Hepatic stellate cell (primary cell): Measurements from ENCODE around the gene TMEM39B.
"Not testable (repeated sequence)": the region's sequence is repeated elsewhere in the genome, so short reads cannot be mapped to it uniquely, and the experiment has no call there.

Source experiments
- DNase-seq: peaks from one replicate; pipeline ENCODE4 v3.0.0; 2011; ENCODE audit warnings: low spot score

TMEM39B gene

DNA sequence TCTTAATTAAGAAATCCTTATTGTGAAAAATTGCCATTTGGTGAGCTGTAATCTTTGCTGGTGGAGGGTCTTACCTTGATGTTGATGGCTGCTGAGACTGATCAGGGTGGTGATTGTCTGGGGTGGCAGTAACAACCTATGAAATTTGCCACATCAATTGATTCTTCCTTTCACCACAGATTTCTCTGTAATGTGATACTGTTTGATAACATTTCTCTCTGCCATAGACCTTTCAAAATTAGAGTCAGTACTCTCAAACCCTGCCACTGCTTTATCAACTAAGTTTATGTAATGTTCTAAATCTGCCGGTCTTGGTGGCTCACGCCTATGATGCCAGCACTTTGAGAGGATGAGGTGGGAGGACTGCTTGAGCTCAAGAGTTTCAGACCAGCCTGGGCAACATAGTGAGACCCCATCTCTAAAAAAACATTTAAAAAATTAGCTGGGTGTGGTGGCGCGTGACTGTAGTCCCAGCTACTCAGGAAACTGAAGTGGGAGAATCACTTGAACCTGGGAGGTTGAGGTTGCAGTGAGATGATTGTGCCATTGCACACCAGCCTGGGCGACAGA lies 40.2 kb downstream of the TMEM39B start:
- DNase-seq: no peak

DNA sequence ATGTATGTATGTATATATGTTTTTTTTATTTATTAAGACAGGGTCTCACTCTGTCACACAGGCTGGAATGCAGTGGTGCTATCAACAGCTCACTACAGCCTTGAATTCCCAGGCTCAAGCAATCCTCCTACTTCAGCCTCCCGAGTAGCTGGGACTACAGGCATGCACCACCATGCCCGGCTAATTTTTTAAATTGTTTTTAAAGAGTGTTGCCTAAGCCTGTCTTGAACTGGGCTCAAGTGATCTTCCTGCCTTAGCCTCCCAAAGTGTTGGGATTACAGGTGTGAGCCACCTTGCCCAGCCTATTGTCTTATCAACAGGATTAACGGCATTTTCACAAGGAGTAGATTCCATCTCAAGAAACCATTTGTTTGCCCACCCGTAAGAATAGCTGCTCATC lies 40.7 kb downstream of the TMEM39B start:
- not testable (repeated sequence) for DNase-seq

DNA sequence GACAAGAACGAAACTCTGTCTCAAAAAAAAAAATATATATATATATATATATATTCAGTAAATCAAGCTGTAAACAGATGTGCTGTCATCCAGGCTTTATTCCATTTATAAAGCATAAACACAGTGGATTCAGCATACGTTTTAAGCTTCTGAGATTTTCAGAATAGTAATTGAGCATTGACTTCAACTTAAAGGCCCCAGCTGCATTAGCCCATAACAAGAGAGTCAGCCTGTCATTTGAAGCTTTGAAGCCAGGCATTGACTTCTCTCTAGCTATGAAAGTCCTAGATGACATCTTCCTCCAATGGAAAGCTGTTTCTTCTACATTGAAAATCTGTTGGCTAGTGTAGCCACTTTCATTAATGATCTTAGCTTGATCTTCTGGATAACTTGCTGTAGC lies 41.7 kb downstream of the TMEM39B start:
- DNase-seq: no peak

DNA sequence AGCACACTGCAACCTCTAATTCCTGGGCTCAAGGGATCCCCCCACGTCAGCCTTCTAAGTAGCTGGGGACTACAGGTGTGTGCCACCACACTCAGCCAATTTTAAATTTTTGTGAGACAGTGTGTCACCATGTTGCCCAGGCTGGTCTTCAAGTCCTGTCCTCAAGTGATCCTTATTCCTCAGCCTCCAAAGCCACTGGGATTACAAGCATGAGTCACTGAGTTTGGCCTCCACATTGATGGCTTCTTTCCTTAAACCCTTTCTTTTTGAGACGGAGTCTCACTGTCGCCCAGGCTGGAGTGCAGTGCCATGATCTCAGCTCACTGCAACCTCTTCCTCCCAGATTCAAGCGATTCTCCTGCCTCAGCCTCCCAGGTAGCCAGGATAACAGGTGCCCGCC lies 42.8 kb downstream of the TMEM39B start:
- DNase-seq: no peak

DNA sequence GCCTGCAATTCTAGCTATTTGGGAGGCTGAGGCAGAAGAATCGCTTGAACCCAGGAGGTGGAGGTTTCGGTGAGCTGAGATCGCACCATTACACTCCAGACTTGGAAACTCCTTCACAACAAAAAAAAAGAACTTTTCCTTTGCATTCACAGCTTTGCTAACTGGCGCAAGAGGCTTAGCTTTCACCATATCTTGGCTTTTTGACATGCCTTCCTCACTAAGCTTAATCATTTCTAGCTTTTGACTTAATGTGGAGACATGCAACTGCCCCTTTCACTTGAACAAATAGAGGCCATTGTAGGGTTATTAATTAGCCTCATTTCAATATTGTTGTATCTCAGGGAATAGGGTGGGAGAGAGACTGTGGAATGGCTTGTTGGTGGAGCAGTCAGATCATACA lies 43.8 kb downstream of the TMEM39B start:
- no peak for DNase-seq

DNA sequence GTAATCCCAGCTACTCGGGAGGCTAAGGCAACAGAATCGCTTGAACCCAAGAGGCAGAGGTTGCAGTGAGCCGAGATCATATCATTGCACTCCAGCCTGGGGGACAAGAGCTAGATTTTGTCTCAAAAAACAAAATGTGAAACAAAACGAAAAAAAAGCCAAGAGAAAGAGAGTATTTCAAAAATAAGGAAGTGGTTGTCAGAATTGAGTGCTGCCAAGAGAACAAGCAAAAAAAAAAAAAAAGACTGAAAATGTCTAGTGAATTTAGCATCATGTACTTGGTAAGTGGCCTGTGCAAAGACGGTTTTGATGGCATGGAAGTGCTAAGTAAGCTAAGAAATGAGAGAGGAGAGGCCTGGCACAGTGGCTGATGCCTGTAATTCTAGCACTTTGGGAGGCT lies 49.4 kb downstream of the TMEM39B start:
- DNase-seq: no peak

DNA sequence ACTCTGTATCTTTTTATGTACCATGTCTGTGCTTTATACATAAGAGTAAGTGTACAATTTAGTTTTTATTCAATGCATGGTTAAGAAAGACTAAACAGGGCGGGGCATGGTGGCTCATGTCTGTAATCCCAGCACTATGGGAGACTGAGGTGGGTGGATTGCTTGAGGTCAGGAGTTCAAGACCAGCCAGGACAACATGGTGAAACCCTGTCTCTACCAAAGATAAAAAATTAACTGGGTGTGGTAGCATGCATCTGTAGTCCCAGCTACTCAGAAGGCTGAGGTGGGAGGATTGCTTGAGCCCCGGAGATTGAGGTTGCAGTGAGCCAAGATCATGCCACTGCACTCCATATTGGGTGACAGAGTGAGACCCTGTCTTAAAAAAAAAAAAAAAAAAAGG lies 50.6 kb downstream of the TMEM39B start:
- not testable (repeated sequence) for DNase-seq

DNA sequence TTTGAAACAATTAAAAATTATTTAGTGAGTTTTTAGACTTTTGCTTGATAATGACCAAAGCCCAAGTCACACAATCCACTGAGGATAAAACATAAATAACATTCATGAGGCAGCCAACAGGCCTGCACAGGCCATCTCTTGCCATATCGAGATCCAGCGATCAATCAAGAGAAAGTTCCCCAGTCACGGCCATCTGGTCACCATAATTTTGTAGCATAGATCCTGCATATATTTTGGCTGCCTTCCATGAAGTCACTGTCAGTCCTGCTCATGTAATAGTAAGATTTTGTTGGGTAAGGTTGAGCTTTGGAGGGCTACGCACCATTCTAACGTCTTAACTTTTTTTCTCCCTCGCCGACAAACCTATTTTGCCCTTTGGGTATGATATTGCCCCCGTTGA lies 52.6 kb downstream of the TMEM39B start:
- DNase-seq: no peak

DNA sequence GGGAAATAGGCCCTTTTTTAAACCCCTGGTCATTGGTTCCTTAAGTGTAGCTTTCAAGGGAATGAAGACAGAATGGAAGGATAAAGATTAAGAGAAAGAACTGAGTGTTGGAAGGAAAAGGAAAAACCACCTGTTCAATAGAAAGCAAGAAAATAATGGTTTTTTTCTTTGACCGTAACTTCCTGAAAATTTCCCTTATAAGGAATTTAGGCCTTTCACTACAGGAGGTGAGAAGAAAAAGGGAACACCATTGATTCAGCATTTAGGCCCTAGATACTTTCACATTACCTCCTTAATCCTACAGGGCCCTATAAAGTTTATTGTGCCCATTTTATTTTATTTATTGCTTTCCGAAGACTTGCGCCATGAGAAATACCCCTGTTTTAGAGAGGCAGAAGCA lies 54.0 kb downstream of the TMEM39B start:
- DNase-seq: no peak

DNA sequence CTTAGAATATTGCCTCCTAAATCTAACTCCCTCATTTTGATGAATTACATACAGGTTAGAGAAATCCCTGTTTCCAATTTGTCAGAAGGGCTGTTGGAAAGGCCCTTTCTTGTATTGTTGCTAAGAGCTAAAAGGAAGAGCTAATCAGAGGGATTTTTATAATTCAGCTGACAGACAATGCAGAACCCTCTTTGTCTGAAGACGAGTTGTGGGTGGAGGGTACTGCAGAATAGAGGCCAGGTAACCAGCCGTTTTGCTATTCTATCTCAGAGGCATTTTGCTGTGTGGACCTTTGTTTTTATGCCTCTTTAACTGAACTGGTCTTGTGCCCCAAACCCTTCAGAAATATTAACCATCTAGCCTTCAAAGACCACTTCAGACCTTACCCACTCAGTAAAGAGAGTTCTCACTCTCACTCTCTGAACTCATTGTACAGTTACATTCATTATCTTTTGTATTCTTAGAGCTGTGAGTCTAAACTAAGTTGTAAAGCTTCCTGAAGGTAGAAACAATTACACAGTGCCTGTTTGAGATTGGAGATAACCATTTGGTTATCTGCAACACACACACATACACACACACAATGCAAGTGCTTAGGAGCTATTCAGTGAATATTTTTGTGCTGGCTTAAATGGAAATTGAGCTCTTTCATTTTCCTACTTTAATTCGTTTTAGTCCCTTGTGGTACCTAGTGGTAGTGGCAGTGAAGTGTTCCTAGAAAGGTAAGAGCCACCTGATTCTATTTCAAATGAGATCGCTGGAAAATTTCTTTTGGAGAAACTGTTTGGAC lies 54.9 kb downstream of the TMEM39B start:
- DNase-seq: no peak

DNA sequence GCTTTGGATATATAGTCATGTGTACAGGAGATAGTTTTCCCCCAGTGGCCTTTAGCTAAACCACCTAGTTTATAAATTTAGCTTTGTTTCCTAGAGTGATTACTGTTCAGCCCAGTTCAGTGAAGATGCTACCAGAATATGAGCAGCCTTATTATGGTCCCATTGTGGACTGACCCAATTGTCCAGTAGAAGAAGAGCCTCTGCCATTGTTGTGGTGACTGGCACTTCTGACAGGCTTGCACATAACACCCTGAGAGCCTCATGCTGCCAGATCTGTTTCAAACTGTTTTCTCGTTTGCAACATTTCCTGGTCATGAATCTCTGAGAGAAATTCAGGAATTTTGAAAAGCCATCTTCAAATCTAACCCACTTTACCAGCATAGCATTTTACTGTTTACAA lies 55.7 kb downstream of the TMEM39B start:
- no peak for DNase-seq

DNA sequence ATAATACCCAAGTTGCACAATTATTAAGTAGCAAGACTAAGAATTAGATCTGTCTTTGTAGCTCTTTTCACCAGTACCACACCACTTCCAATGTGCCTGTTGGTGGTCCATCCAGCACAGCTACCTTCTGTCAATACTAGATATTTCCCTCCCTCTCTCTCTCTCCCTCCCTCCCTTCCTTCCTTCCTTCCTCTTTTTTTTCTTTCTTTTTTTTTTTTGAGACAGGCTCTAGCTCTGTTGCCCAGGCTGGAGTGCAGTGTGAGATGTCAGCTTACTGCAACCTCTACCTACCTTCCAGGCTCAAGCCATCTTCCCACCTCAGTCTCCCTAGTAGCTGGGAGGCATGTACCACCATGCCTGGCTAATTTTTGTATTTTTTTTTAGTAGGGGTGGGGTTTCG lies 56.2 kb downstream of the TMEM39B start:
- DNase-seq: no peak

DNA sequence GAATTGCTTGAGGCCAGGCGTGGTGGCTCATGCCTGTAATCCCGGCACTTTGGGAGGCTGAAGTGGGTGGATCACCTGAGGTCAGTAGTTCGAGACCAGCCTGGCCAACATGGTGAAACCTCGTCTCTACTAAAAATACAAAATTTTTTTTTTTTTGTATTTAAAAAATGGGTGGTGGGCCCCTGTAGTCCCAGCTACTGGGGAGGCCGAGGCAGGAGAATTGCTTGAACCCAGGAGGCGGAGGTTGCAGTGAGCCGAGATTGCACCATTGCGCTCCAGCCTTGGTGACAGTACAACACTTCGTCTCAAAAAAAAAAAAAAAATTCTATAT lies 61.2 kb downstream of the TMEM39B start:
- DNase-seq: not testable (repeated sequence)

DNA sequence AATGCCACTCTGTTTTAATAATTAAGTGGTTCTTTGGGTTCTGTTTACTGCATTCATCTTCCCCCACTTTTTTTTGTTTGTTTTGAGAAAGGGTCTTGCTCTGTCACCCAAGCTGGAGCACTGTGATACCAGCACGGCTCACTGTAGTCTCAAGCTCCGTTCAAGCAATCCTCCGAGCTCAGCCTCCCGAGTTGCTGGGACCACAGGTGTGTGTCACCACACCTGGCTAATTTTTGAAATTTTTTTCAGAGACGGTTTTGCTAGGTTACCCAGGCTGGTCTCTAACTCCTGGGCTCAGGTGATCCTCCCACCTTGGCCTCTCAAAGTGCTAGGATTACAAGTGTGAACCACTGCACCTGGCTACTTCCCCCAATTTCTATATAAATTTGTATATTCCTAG lies 64.4 kb downstream of the TMEM39B start:
- DNase-seq: no peak

DNA sequence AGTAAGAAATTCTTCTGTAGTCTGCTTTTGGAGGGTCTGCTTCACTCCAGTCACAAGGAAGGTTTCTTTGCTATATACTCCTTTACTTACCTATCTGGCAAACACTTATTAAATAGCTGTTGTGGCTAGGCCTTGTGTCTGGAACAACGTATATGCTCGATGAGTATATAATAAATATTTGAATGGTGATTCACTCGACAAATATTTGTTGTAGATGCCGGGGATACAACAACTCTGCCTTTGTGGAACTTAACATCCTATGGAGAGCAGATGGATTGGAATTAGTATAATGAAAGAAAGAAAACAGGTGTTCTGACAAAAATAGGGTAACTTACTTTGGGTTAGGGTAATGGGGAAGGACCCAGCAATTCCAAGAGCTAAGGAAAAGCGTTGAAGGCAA lies 66.2 kb downstream of the TMEM39B start:
- peak; percentile 21 for DNase-seq

DNA sequence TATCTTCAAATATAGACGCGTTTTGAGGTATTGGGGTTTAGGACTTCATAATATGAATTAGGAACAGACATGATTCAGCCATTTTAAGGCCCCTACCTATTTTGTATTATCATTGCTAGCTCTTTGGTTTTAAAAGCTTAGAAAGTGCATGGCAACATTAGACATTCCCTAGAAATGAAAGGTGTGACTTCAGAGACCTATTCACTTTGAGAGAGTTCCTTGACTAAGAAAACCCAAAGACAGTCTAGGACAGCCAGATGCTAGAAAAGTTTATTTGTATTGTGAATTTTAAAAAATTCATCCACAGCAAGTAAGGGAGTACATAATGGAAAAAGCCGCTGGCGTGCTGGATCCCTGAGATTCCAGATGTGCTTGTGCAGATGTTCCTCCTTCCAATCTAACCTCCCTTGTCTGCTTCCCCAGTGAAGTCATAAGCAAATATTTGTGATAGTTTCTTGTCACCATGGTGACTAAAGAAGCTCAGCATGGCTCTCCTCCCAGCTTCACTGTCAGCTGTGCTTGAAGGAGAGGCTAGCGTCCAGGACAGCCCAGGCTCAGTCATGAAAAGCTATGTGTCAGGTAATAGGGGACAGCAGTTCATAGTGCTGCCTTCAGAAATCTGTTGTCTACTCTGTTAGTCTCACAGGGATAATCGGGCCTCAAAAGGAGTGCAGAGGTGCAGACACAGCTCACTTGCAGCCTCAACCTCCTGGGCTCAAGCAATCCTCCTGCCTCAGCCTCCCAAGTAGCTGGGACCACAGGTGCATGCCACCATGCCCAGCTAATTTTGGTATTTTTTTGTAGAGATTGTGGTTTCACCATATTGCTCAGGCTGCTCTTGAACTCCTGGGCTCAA lies 69.9 kb downstream of the TMEM39B start:
- peak; percentile 80 for DNase-seq

DNA sequence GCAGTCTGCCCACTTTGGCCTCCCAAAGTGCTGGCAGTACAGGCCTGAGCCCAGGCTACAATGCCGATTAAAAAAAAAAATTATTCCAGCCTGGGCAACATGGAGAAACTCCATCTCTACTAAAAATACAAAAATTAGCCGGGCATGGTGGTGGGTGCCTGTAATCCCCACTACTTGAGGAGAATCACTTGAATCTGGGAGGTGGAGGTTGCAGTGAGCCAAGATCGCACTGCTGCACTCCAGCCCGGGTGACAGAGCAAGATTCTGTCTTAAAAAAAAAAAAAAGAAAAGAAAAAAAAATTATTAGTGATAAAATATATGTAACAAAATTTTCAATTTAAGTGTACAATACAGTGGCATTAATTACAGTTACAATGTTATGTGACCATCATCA lies 70.6 kb downstream of the TMEM39B start:
- DNase-seq: not testable (repeated sequence)

DNA sequence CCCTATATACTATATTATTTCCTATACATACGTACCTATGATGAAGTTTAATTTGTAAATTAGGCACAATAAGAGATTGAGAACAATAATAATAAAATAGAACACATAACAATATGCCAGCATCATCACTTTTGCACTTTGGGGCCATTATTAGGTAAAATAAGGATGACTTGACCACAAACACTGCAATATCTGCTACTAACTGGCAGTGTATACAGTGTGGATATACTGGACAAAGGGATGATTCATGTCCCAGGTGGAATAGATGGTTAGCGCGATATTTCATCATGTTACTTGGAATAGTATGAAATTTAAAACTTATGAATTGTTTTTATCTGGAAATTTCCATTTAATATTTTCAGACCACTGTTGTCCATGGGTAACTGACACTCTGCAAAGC lies 71.3 kb downstream of the TMEM39B start:
- DNase-seq: no peak

DNA sequence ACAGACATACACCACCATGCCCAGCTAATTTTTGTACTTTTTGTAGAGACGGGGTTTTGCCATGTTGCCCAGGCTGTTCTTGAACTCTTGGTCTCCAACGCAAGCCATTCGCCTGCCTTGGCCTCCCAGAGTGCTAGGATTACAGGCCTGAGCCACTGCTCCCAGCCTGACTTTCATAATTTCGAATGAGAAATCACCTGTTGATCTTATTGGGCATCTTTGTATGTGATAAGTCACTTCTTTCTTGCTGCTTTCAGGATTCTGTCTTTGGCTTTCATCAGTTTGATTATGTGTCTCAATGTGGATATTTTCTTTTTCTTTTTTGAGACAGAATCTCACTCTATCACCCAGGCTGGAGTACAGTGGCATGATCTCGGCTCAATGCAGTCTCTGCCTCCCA lies 75.1 kb downstream of the TMEM39B start:
- not testable (repeated sequence) for DNase-seq

DNA sequence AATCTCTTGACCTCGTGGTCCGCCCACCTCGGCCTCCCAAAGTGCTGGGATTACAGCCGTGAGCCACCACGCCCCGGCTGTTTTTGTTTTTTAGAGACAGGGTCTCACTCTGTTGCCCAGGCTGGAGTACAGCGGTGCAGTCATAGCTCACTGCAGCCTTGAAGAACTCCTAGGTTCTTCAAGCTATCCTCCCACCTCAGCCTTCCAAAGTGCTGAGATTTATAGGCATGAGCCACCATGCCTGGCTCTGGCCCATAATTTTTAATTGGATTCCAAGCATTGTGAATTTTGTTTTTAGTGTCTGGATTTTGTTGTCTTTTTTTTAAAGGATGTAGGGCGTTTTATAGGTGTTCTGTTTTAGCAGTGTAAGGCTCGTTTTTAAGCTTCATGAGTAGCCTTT lies 78.1 kb downstream of the TMEM39B start:
- DNase-seq: no peak

DNA sequence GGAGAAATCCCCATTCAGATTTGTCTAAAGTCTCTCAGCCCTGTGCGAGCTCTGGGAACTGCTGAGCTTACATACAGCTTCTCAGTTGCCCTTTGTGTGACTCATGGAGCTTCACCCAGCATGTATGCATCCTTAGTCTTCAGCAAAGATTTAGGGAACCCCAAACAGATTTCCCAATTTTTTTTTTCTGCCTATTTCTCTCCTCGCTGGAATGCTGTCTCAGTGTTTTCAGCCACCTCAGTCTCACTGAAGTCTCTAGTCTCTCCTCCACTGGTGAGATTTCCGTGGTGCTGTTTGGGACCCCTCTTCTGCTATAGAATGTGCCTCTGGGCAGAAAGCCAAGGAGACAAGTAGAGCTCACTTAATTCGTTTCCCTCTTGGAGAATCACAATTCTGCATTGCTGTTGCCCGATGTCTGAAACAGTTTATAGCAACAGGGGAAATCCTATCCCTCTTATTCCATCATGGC lies 78.6 kb downstream of the TMEM39B start:
- peak; percentile 45 for DNase-seq
